Measurements from ENCODE around the gene DGKZ. TPM values are rescaled to one million over a fixed set of nuclear protein-coding genes. Genes with fewer than 3 reads are reported as not detected.

DGKZ gene
- total RNA-seq, 1 donor from 2014 or later: 77.1 TPM

DNA sequence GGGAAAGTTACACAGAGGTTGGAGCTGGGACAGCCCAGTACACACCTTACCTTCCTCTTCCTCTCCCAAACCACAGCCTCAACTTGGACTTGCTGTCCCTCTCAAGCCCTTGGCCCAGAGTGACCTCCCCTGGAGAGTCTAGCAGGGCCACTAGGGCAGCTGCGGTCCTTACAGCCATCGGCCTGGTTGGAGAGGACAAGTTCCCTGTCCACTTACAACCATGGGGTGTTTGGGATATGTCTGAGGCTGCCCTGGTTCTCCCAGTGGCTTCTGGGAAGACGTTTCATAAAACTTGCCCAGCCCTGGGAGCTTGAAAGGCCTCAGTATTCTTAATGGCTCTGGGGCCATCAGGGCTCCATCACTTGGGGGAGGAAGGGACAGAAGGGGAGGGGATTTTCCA is 13.1 kb upstream of the DGKZ start:
- Histone ChIP-seq H3K9me3 (replicated peaks) (no peaks in the 10 kb centered on the region), H3K27ac (replicated peaks) (no peak overlapping the region), H3K36me3 (no peaks in the 10 kb centered on the region), H3K4me3 (peak overlapping the region; percentile 71), H3K27me3 (ENCODE audit: low read depth) (peaks cover 27% of the 10 kb centered on the region), H3K4me1 (peaks cover 45% of the 10 kb centered on the region)
- no peak for DNase-seq
- TF ChIP-seq, protein P1, sequence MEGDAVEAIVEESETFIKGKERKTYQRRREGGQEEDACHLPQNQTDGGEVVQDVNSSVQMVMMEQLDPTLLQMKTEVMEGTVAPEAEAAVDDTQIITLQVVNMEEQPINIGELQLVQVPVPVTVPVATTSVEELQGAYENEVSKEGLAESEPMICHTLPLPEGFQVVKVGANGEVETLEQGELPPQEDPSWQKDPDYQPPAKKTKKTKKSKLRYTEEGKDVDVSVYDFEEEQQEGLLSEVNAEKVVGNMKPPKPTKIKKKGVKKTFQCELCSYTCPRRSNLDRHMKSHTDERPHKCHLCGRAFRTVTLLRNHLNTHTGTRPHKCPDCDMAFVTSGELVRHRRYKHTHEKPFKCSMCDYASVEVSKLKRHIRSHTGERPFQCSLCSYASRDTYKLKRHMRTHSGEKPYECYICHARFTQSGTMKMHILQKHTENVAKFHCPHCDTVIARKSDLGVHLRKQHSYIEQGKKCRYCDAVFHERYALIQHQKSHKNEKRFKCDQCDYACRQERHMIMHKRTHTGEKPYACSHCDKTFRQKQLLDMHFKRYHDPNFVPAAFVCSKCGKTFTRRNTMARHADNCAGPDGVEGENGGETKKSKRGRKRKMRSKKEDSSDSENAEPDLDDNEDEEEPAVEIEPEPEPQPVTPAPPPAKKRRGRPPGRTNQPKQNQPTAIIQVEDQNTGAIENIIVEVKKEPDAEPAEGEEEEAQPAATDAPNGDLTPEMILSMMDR (IDR thresholded peaks at IDR 0.05; ENCODE audit: borderline replicate concordance): no peak
- intact Hi-C loops (cut with micrococcal nuclease): no loop called here

DNA sequence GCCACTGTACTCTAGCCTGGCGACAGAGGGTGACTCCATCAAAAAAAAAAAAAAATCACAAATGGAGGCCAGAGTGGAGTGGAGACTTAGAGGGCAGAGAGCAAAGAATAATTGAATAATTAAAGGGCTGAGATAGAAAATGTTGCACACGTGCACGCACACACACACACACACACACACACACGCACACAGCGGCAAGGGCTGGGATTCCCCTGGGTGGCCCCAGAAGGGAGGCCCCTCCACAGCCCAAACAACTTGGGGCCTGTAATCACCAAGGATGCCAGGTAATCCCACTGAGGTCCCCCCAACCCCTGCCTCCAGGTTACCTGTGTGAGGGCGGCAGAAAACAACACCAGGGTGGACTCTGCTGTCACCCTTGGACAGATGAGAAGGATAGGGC is 12.0 kb upstream of the DGKZ start:
- intact Hi-C loops (cut with micrococcal nuclease): no loop called here
- peaks cover 27% of the 10 kb centered on the region for H3K27me3 ChIP-seq (ENCODE audit: low read depth)
- H3K9me3 ChIP-seq (replicated peaks): no peaks in the 10 kb centered on the region
- no peak for DNase-seq
- no peak overlapping the region for H3K27ac ChIP-seq (replicated peaks)
- TF ChIP-seq, protein P1 (IDR thresholded peaks at IDR 0.05; ENCODE audit: borderline replicate concordance): no peak
- H3K4me1 ChIP-seq: peaks cover 53% of the 10 kb centered on the region
- no peaks in the 10 kb centered on the region for H3K36me3 ChIP-seq
- no peak overlapping the region for H3K4me3 ChIP-seq

DNA sequence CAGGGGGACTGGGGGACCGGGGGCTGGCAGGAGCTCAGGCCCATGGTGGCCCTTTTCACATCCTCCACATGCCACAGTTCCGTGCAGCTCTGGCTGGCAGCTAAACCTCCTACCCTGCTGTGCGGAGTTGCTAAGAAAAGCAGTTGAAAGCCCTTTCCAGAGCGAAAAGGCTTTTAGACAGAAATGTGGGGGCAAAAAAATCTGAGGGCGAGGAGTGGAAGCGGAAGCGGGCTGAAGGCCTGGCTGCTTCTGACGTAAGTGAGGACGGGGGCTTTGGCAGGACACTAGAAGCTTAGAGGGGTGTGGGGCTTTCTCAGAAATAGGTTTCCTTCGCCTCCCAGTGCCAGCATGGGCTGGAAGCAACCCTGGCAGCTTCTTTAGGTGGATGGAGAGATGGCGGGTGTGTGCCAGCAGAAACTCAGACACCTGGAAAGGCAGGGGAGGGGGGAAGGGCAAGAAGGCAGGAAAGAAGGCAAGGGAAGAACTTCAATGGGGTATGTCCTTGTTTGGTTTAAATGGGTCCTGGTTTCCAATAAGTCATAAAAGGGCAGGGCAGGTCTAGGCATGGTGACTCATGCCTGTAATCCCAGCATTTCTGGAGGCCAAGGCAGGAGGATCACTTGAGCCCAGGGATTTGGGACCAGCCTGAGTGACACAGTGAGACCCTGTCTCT is 11.2 kb upstream of the DGKZ start:
- no peak overlapping the region for H3K4me3 ChIP-seq
- H3K27me3 ChIP-seq (ENCODE audit: low read depth): peaks cover 27% of the 10 kb centered on the region
- no peak for DNase-seq
- no peaks in the 10 kb centered on the region for H3K9me3 ChIP-seq (replicated peaks)
- TF ChIP-seq, protein P1 (IDR thresholded peaks at IDR 0.05; ENCODE audit: borderline replicate concordance): no peak
- H3K27ac ChIP-seq (replicated peaks): no peak overlapping the region
- no peaks in the 10 kb centered on the region for H3K36me3 ChIP-seq
- intact Hi-C loops (cut with micrococcal nuclease): no loop called here
- H3K4me1 ChIP-seq: peaks cover 53% of the 10 kb centered on the region

DNA sequence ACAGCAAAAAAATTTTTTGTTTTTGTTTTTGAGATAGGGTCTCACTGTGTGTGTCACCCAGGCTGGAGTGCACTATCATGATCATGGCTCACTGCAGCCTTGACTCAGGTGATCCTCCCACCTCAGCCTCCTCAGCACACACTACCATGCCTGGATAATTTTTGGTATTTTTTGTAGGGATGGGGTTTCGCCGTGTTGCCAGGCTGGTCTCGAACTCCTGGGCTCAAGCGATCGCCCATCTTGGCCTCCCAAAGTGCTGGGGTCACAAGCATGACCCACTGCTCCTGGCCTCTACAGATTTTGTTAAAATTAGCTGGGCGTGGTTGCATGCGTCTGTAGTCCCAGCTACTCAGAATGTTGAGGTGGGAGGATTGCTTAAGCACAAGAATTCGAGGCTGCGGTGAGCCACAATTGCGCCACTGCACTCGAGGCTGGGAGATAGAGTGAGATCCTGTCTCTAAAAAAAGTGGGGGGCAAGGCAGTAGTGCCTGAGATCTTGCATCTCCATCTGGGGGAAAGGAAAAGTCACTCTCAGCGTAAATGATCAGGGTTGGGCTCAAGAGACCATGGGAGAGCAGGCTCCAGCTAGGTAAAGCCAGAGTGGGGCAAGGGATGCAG is 10.6 kb upstream of the DGKZ start:
- DNase-seq: no peak
- TF ChIP-seq, protein P1 (IDR thresholded peaks at IDR 0.05; ENCODE audit: borderline replicate concordance): no peak
- Histone ChIP-seq H3K4me3 (no peak overlapping the region), H3K27me3 (ENCODE audit: low read depth) (peaks cover 27% of the 10 kb centered on the region), H3K9me3 (replicated peaks) (no peaks in the 10 kb centered on the region), H3K4me1 (peaks cover 56% of the 10 kb centered on the region), H3K27ac (replicated peaks) (no peak overlapping the region), H3K36me3 (no peaks in the 10 kb centered on the region)
- intact Hi-C loops (cut with micrococcal nuclease): no loop called here

DNA sequence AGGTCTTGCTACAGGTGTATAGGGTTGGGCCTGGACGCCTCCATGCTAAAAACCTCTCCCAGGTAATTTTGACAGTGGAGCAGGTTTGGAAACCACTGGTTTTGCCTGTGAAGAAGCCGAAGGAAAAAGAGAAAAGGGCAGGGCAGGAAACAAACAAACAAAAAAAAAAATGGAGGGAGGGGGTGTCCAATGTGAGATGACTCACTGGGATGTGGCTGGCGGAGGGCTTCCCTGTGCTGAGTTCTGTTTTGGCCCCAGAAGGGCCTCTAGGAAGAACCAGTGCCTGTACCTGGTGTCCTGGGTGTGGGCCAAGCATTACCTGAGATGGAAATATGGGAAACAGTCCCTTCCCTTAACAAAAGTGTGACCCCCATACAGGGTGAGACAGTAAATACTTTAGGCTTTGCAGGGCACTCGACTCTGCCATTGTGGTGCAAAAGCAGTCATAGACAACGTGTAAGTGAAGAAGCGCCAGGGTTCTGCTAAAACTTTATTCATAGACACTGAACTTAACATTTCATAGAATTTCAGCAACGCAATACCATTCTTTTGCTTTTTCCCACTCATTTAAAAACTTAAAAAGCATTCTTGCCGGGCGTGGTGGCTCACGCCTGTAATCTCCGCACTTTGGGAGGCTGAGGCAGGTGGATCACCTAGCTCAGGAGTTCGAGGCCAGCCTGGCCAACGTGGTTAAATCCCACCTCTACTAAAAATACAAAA is 9.5 kb upstream of the DGKZ start:
- H3K9me3 ChIP-seq (replicated peaks): no peaks in the 10 kb centered on the region
- peak overlapping the region; percentile 96 for H3K27ac ChIP-seq (replicated peaks)
- intact Hi-C loops (cut with micrococcal nuclease): no loop called here
- H3K27me3 ChIP-seq (ENCODE audit: low read depth): peaks cover 19% of the 10 kb centered on the region
- H3K36me3 ChIP-seq: no peaks in the 10 kb centered on the region
- H3K4me3 ChIP-seq: no peak overlapping the region
- H3K4me1 ChIP-seq: peaks cover 63% of the 10 kb centered on the region
- TF ChIP-seq, protein P1 (IDR thresholded peaks at IDR 0.05; ENCODE audit: borderline replicate concordance): no peak
- no peak for DNase-seq

All from left ventricle myocardium inferior (tissue), 1 donor.